Activated CD4-positive, alpha-beta memory T cell treated with anti-CD3 and anti-CD28 coated beads for 36 hours (primary cell): ENCODE measurements around the gene MEX3A. TPM values are rescaled to one million over a fixed set of nuclear protein-coding genes. Genes with fewer than 3 reads are reported as not detected.

ENCODE experiments used
- CTCF ChIA-PET: fragments of 350-600 bp; sonication (Branson Sonifier 250); formaldehyde crosslinking; loops from one replicate; lab custom pipeline; 2021; ENCODE audit warnings: antibody characterized with exemption, inconsistent platforms; lab: Charles Lee
- POLR2A ChIA-PET: fragments of 350-600 bp; sonication (Branson Sonifier 250); formaldehyde crosslinking; loops from one replicate; lab custom pipeline; 2021; ENCODE audit warnings: antibody characterized with exemption; lab: Charles Lee
- DNase-seq: peaks from one replicate; pipeline ENCODE4 v3.0.0-alpha.2; 2020
- H3K27ac Mint-ChIP-seq: one replicate; pipeline ENCODE4 v1.8.0; 2021; ENCODE audit warnings: mixed read lengths
- H3K27me3 Mint-ChIP-seq: one replicate; pipeline ENCODE4 v1.8.0; 2021; ENCODE audit warnings: mixed read lengths
- H3K36me3 Mint-ChIP-seq: one replicate; pipeline ENCODE4 v1.8.0; 2021; ENCODE audit warnings: mixed read lengths
- H3K4me1 Mint-ChIP-seq: one replicate; pipeline ENCODE4 v1.8.0; 2021; ENCODE audit warnings: low read depth, mixed read lengths
- H3K4me3 Mint-ChIP-seq: one replicate; pipeline ENCODE4 v1.8.0; 2021; ENCODE audit warnings: mild to moderate bottlenecking, mixed read lengths
- H3K9me3 Mint-ChIP-seq: one replicate; pipeline ENCODE4 v1.8.0; 2021; ENCODE audit warnings: mixed read lengths
- intact Hi-C: fragments of 100-400 bp; cut with micrococcal nuclease; formaldehyde crosslinking; loops from one replicate; pipeline ENCODE4 v1.15.1; 2023
- total RNA-seq, 2 experiments: library from RNA; stranded (reverse); gene quantifications; one replicate each; pipeline ENCODE4 v1.2.3, GENCODE V29; 2021

Gene MEX3A
- total RNA-seq, 2 experiments from 2014 or later = 0.43 to 0.51 TPM

GRCh38 chr1:156083800-156084790 lies 1.8 kb upstream of the MEX3A start:
- Mint-ChIP-seq H3K4me1 (peaks cover 6% of the 10 kb centered on the region), H3K27ac (no peak overlapping the region), H3K4me3 (peak overlapping the region; percentile 6), H3K27me3 (peaks cover 28% of the 10 kb centered on the region), H3K36me3 (no peaks in the 10 kb centered on the region), H3K9me3 (no peaks in the 10 kb centered on the region)
- intact Hi-C loops = no loop called here
- ChIA-PET POLR2A (interaction anchor here (1.3 kb wide), 1 partner anchor 32 kb away, joined by 3 read pairs; no protein-coding TSS in a partner anchor), CTCF (interaction anchor here (0.8 to 1.6 kb wide), 4 partner anchors 18 to 46 kb away, joined by 3 to 11 read pairs (median 4); no protein-coding TSS in a partner anchor)
- no peak for DNase-seq

GRCh38 chr1:156081917-156082308 lies 352 bp downstream of the MEX3A start:
- intact Hi-C loops = no loop called here
- Mint-ChIP-seq H3K36me3 (no peaks in the 10 kb centered on the region), H3K9me3 (no peaks in the 10 kb centered on the region), H3K27ac (no peak overlapping the region), H3K4me1 (peaks cover 6% of the 10 kb centered on the region), H3K27me3 (peaks cover 28% of the 10 kb centered on the region), H3K4me3 (peak overlapping the region; percentile 73)
- ChIA-PET CTCF (interaction anchor here (0.7 to 1.0 kb wide), 3 partner anchors 28 to 364 kb away, joined by 3 to 4 read pairs (median 4); partner anchors contain the start of gene UBQLN4), POLR2A (no interaction called here)
- no peak for DNase-seq

GRCh38 chr1:156081180-156081916 lies 917 bp downstream of the MEX3A start:
- H3K4me3 Mint-ChIP-seq = peak overlapping the region; percentile 73
- peaks cover 6% of the 10 kb centered on the region for H3K4me1 Mint-ChIP-seq
- H3K27ac Mint-ChIP-seq = no peak overlapping the region
- H3K36me3 Mint-ChIP-seq = no peaks in the 10 kb centered on the region
- intact Hi-C loops = no loop called here
- ChIA-PET CTCF (interaction anchor here (1.0 kb wide), 2 partner anchors 28 to 144 kb away, joined by 4 read pairs; partner anchors contain the start of gene UBQLN4), POLR2A (no interaction called here)
- H3K27me3 Mint-ChIP-seq = peaks cover 26% of the 10 kb centered on the region
- H3K9me3 Mint-ChIP-seq = no peaks in the 10 kb centered on the region
- no peak for DNase-seq

- ChIA-PET CTCF (interaction anchor here (1.0 kb wide), 1 partner anchor 27 kb away, joined by 4 read pairs; the partner anchor contains the start of gene UBQLN4), POLR2A (no interaction called here)
- H3K27me3 Mint-ChIP-seq = peaks cover 23% of the 10 kb centered on the region
- DNase-seq = no peak
- H3K9me3 Mint-ChIP-seq = no peaks in the 10 kb centered on the region
- intact Hi-C loops = no loop called here
- peaks cover 6% of the 10 kb centered on the region for H3K4me1 Mint-ChIP-seq
- no peaks in the 10 kb centered on the region for H3K36me3 Mint-ChIP-seq
- H3K4me3 Mint-ChIP-seq = peak overlapping the region; percentile 33
- H3K27ac Mint-ChIP-seq = no peak overlapping the region
These were observed 1.4 kb downstream of the MEX3A start for GRCh38 chr1:156080863-156081179.

GRCh38 chr1:156080241-156080862 lies 1.9 kb downstream of the MEX3A start:
- no peaks in the 10 kb centered on the region for H3K9me3 Mint-ChIP-seq
- POLR2A ChIA-PET = no interaction called here
- H3K4me1 Mint-ChIP-seq = peaks cover 6% of the 10 kb centered on the region
- no peak for DNase-seq
- CTCF ChIA-PET = no interaction called here
- H3K27ac Mint-ChIP-seq = no peak overlapping the region
- H3K27me3 Mint-ChIP-seq = peaks cover 22% of the 10 kb centered on the region
- intact Hi-C loops = no loop called here
- no peak overlapping the region for H3K4me3 Mint-ChIP-seq
- no peaks in the 10 kb centered on the region for H3K36me3 Mint-ChIP-seq

- no peaks in the 10 kb centered on the region for H3K9me3 Mint-ChIP-seq
- H3K27ac Mint-ChIP-seq = no peak overlapping the region
- no peaks in the 10 kb centered on the region for H3K36me3 Mint-ChIP-seq
- ChIA-PET POLR2A (no interaction called here), CTCF (no interaction called here)
- H3K4me3 Mint-ChIP-seq = no peak overlapping the region
- no peak for DNase-seq
- peaks cover 6% of the 10 kb centered on the region for H3K4me1 Mint-ChIP-seq
- intact Hi-C loops = no loop called here
- peaks cover 17% of the 10 kb centered on the region for H3K27me3 Mint-ChIP-seq
These were observed 2.5 kb downstream of the MEX3A start for GRCh38 chr1:156079762-156080161.

GRCh38 chr1:156078728-156079127 lies 3.5 kb downstream of the MEX3A start:
- H3K9me3 Mint-ChIP-seq = no peaks in the 10 kb centered on the region
- H3K36me3 Mint-ChIP-seq = no peaks in the 10 kb centered on the region
- peaks cover 6% of the 10 kb centered on the region for H3K4me1 Mint-ChIP-seq
- no peak overlapping the region for H3K4me3 Mint-ChIP-seq
- H3K27ac Mint-ChIP-seq = no peak overlapping the region
- ChIA-PET POLR2A (no interaction called here), CTCF (interaction anchor here (1.2 to 1.6 kb wide), 2 partner anchors 12 to 51 kb away, joined by 3 to 9 read pairs; no protein-coding TSS in a partner anchor)
- no peak for DNase-seq
- intact Hi-C loops = no loop called here
- H3K27me3 Mint-ChIP-seq = peaks cover 13% of the 10 kb centered on the region

- ChIA-PET CTCF (no interaction called here), POLR2A (no interaction called here)
- H3K27me3 Mint-ChIP-seq = peaks cover 5% of the 10 kb centered on the region
- no peaks in the 10 kb centered on the region for H3K36me3 Mint-ChIP-seq
- no peak overlapping the region for H3K4me3 Mint-ChIP-seq
- intact Hi-C loops = no loop called here
- no peaks in the 10 kb centered on the region for H3K9me3 Mint-ChIP-seq
- peaks cover 2% of the 10 kb centered on the region for H3K4me1 Mint-ChIP-seq
- no peak for DNase-seq
- no peak overlapping the region for H3K27ac Mint-ChIP-seq
These were observed 4.9 kb downstream of the MEX3A start for GRCh38 chr1:156077430-156077760.

- no peak for DNase-seq
- intact Hi-C loops = no loop called here
- Mint-ChIP-seq H3K36me3 (no peaks in the 10 kb centered on the region), H3K4me1 (peaks cover 2% of the 10 kb centered on the region), H3K4me3 (no peak overlapping the region), H3K27ac (no peak overlapping the region), H3K27me3 (peaks cover 5% of the 10 kb centered on the region), H3K9me3 (no peaks in the 10 kb centered on the region)
- POLR2A ChIA-PET = no interaction called here
- CTCF ChIA-PET = no interaction called here
These were observed 5.4 kb downstream of the MEX3A start for GRCh38 chr1:156076609-156077429.

GRCh38 chr1:156075775-156076204 lies 6.5 kb downstream of the MEX3A start:
- Mint-ChIP-seq H3K4me1 (no peaks in the 10 kb centered on the region), H3K9me3 (no peaks in the 10 kb centered on the region), H3K27ac (no peak overlapping the region), H3K27me3 (peaks cover 1% of the 10 kb centered on the region), H3K36me3 (no peaks in the 10 kb centered on the region), H3K4me3 (no peak overlapping the region)
- ChIA-PET POLR2A (no interaction called here), CTCF (interaction anchor here (2.0 kb wide), 1 partner anchor 10 kb away, joined by 9 read pairs; no protein-coding TSS in a partner anchor)
- intact Hi-C loops = no loop called here
- no peak for DNase-seq

GRCh38 chr1:156075162-156075561 lies 7.1 kb downstream of the MEX3A start:
- Mint-ChIP-seq H3K36me3 (no peaks in the 10 kb centered on the region), H3K27me3 (peaks cover 1% of the 10 kb centered on the region), H3K9me3 (no peaks in the 10 kb centered on the region), H3K27ac (no peak overlapping the region), H3K4me3 (no peak overlapping the region), H3K4me1 (no peaks in the 10 kb centered on the region)
- ChIA-PET POLR2A (no interaction called here), CTCF (interaction anchor here (2.0 kb wide), 1 partner anchor 9 kb away, joined by 9 read pairs; no protein-coding TSS in a partner anchor)
- intact Hi-C loops = no loop called here
- no peak for DNase-seq
